ENCODE data around the gene SLC9A9. TPM values are rescaled to one million over a fixed set of nuclear protein-coding genes. Genes with fewer than 3 reads are reported as not detected.

Gene SLC9A9
- total RNA-seq, 4 donors from 2014 or later, result 12.8 to 63.8 (median 33.3) TPM

GRCh38 chr3:143221446-143221845, 626.8 kb downstream of the SLC9A9 start:
- no peak overlapping the region for H3K27ac ChIP-seq
- H3K27me3 ChIP-seq, result no peaks in the 10 kb centered on the region
- intact Hi-C loops (cut with DNase I; ENCODE audit: low total_unique reads), result no loop called here
- H3K4me1 ChIP-seq, result no peaks in the 10 kb centered on the region
- H3K36me3 ChIP-seq, result no peaks in the 10 kb centered on the region
- H3K4me3 ChIP-seq, result no peak overlapping the region
- DNase-seq, result no peak
- TF ChIP-seq CTCF (IDR thresholded peaks at IDR 0.05) (no peak), POLR2A (IDR thresholded peaks at IDR 0.05) (no peak)
- H3K9me3 ChIP-seq, result no peaks in the 10 kb centered on the region

GRCh38 chr3:143220741-143221140, 627.5 kb downstream of the SLC9A9 start:
- intact Hi-C loops (cut with DNase I; ENCODE audit: low total_unique reads), result no loop called here
- TF ChIP-seq POLR2A (IDR thresholded peaks at IDR 0.05), result no peak
- no peak for TF ChIP-seq CTCF (IDR thresholded peaks at IDR 0.05)
- no peak overlapping the region for H3K4me3 ChIP-seq
- DNase-seq, result no peak
- no peaks in the 10 kb centered on the region for H3K9me3 ChIP-seq
- H3K4me1 ChIP-seq, result no peaks in the 10 kb centered on the region
- H3K27ac ChIP-seq, result no peak overlapping the region
- H3K36me3 ChIP-seq, result no peaks in the 10 kb centered on the region
- no peaks in the 10 kb centered on the region for H3K27me3 ChIP-seq

GRCh38 chr3:143218166-143218835, 630.0 kb downstream of the SLC9A9 start:
- Histone ChIP-seq H3K4me1 (no peaks in the 10 kb centered on the region), H3K27me3 (no peaks in the 10 kb centered on the region), H3K27ac (no peak overlapping the region), H3K36me3 (no peaks in the 10 kb centered on the region), H3K9me3 (no peaks in the 10 kb centered on the region), H3K4me3 (no peak overlapping the region)
- DNase-seq, result no peak
- intact Hi-C loops (cut with DNase I; ENCODE audit: low total_unique reads), result no loop called here
- no peak for TF ChIP-seq CTCF (IDR thresholded peaks at IDR 0.05)
- no peak for TF ChIP-seq POLR2A (IDR thresholded peaks at IDR 0.05)

- H3K27ac ChIP-seq, result peak overlapping the region in 1 of 2 donors; percentile 40
- H3K27me3 ChIP-seq, result no peaks in the 10 kb centered on the region
- no peaks in the 10 kb centered on the region for H3K9me3 ChIP-seq
- H3K4me1 ChIP-seq, result no peaks in the 10 kb centered on the region
- no peaks in the 10 kb centered on the region for H3K36me3 ChIP-seq
- H3K4me3 ChIP-seq, result no peak overlapping the region
- intact Hi-C loops (cut with DNase I; ENCODE audit: low total_unique reads), result no loop called here
- no peak for DNase-seq
- TF ChIP-seq CTCF (IDR thresholded peaks at IDR 0.05) (no peak), POLR2A (IDR thresholded peaks at IDR 0.05) (no peak)
Observed at GRCh38 chr3:143217283-143217682, 631.0 kb downstream of the SLC9A9 start.

GRCh38 chr3:143216709-143217182, 631.5 kb downstream of the SLC9A9 start:
- no peak for DNase-seq
- Histone ChIP-seq H3K27ac (peak overlapping the region; percentile 4 to 40), H3K27me3 (no peaks in the 10 kb centered on the region), H3K4me1 (no peaks in the 10 kb centered on the region), H3K4me3 (no peak overlapping the region), H3K36me3 (no peaks in the 10 kb centered on the region), H3K9me3 (no peaks in the 10 kb centered on the region)
- intact Hi-C loops (cut with DNase I; ENCODE audit: low total_unique reads), result no loop called here
- no peak for TF ChIP-seq POLR2A (IDR thresholded peaks at IDR 0.05)
- TF ChIP-seq CTCF (IDR thresholded peaks at IDR 0.05), result no peak

Other genes starting within 250 kb of the SLC9A9 start
- gene DIPK2A, start 123.4 kb upstream of the SLC9A9 start, total RNA-seq, result 100 to 1,000 TPM in 1 of 4 donors, 10 to 100 TPM in 2, 1 to 10 TPM in 1; 10.0 to 102 (median 34.3) TPM

Data from uterus (tissue), 4 donors.